ENCODE measurements around the gene EIF2A.
"Not testable (repeated sequence)": the region's sequence is repeated elsewhere in the genome, so short reads cannot be mapped to it uniquely, and the experiment has no call there.

The EIF2A gene
- 144 to 185 (median 158) reads per million in 4 donors for total RNA-seq

GRCh38 chr3:150546226-150547044, at the start of gene EIF2A, which contains the start of gene SERP1:
EIF2A (plus strand) TSS chr3:150546787; CDS start chr3:150546803, 16 bp downstream.
SERP1 (minus strand) TSS chr3:150546496; CDS start chr3:150546135, 361 bp downstream.
- peak; percentile 98 to 100 (median 99) for DNase-seq

GRCh38 chr3:150497956-150498355, 48.6 kb upstream of the EIF2A start:
- no peak for DNase-seq

- not testable (repeated sequence) for DNase-seq
Observed at GRCh38 chr3:150500960-150501359, 45.6 kb upstream of the EIF2A start.

GRCh38 chr3:150503402-150504099, 43.0 kb upstream of the EIF2A start:
- DNase-seq: no peak

- no peak for DNase-seq
Observed at GRCh38 chr3:150504483-150504882, 42.1 kb upstream of the EIF2A start.

- DNase-seq: no peak
Observed at GRCh38 chr3:150508401-150508800, 38.2 kb upstream of the EIF2A start.

- no peak for DNase-seq
Observed at GRCh38 chr3:150509780-150510179, 36.8 kb upstream of the EIF2A start.

GRCh38 chr3:150511122-150511821, 35.3 kb upstream of the EIF2A start:
- no peak for DNase-seq

GRCh38 chr3:150515210-150515609, 31.4 kb upstream of the EIF2A start:
- DNase-seq: no peak

GRCh38 chr3:150519026-150519425, 27.6 kb upstream of the EIF2A start:
- no peak for DNase-seq

GRCh38 chr3:150520408-150520807, 26.2 kb upstream of the EIF2A start:
- no peak for DNase-seq

- DNase-seq: no peak
Observed at GRCh38 chr3:150521463-150521862, 25.1 kb upstream of the EIF2A start.

GRCh38 chr3:150523538-150523937, 23.0 kb upstream of the EIF2A start:
- no peak for DNase-seq

- DNase-seq: no peak
Observed at GRCh38 chr3:150527464-150528255, 18.9 kb upstream of the EIF2A start.

GRCh38 chr3:150528354-150528797, 18.2 kb upstream of the EIF2A start:
- no peak for DNase-seq

GRCh38 chr3:150531775-150532174, 14.8 kb upstream of the EIF2A start:
- DNase-seq: no peak

GRCh38 chr3:150535204-150535603, 11.4 kb upstream of the EIF2A start:
- no peak for DNase-seq

- DNase-seq: no peak
Observed at GRCh38 chr3:150538324-150539208, 8.0 kb upstream of the EIF2A start.

GRCh38 chr3:150540297-150540696, 6.3 kb upstream of the EIF2A start:
- no peak for DNase-seq

- DNase-seq: no peak
Observed at GRCh38 chr3:150540991-150541390, 5.6 kb upstream of the EIF2A start.

- DNase-seq: no peak
Observed at GRCh38 chr3:150543128-150543527, 3.5 kb upstream of the EIF2A start.
